Type B pancreatic cell (in vitro differentiated cells): Measurements from ENCODE around the gene PKIG. TPM values are rescaled to one million over a fixed set of nuclear protein-coding genes. Genes with fewer than 3 reads are reported as not detected.

Experiments used
- DNase-seq: peaks from one replicate; pipeline ENCODE4 v3.0.0; 2021; ENCODE audit warnings: mixed read lengths; ENCODE audit not compliant: unreplicated experiment; ENCODE audit errors: extremely low spot score
- H3K27ac Mint-ChIP-seq: 2 replicates; pipeline ENCODE4 v1.8.0; 2021; ENCODE audit warnings: mild to moderate bottlenecking, mixed read lengths
- H3K27me3 Mint-ChIP-seq: 2 replicates; pipeline ENCODE4 v1.8.0; 2021; ENCODE audit warnings: mixed read lengths
- H3K36me3 Mint-ChIP-seq: 2 replicates; pipeline ENCODE4 v1.8.0; 2021; ENCODE audit warnings: mixed read lengths
- H3K4me1 Mint-ChIP-seq: one replicate; pipeline ENCODE4 v1.8.0; 2021; ENCODE audit warnings: mixed read lengths; ENCODE audit not compliant: unreplicated experiment
- H3K4me3 Mint-ChIP-seq: 2 replicates; pipeline ENCODE4 v1.8.0; 2021; ENCODE audit warnings: mild to moderate bottlenecking, mixed read lengths
- H3K9me3 Mint-ChIP-seq: 2 replicates; pipeline ENCODE4 v1.8.0; 2021; ENCODE audit warnings: mixed read lengths
- CTCF ChIP-seq: fragments of 200-600 bp; sonication (generic); conservative IDR thresholded peaks from 2 replicates; pipeline ENCODE4 v1.5.0; 2021; ENCODE audit warnings: antibody characterized with exemption, mild to moderate bottlenecking
- total RNA-seq: library from RNA; stranded (reverse); gene quantifications from 2 replicates; pipeline ENCODE4 v1.2.1, GENCODE V29; 2021; ENCODE audit warnings: low replicate concordance

Gene PKIG
- total RNA-seq, 1 donor from 2014 or later: 24.3 TPM

- Mint-ChIP-seq H3K4me1 (peaks cover 43% of the 10 kb centered on the region), H3K27ac (no peak overlapping the region)
These were observed 2.9 kb upstream of the PKIG start for GRCh38 chr20:44579313-44580081.

GRCh38 chr20:44580581-44581268 lies 1.7 kb upstream of the PKIG start:
- Mint-ChIP-seq H3K27me3 (peaks cover 2% of the 10 kb centered on the region), H3K36me3 (no peaks in the 10 kb centered on the region), H3K4me1 (peaks cover 46% of the 10 kb centered on the region), H3K27ac (no peak overlapping the region), H3K4me3 (no peak overlapping the region), H3K9me3 (no peaks in the 10 kb centered on the region)
- no peak for DNase-seq
- no peak for TF ChIP-seq CTCF

More at GRCh38 chr20:44579313-44580081, 2.9 kb upstream of the PKIG start:
- H3K4me3 Mint-ChIP-seq: no peak overlapping the region
- no peaks in the 10 kb centered on the region for H3K9me3 Mint-ChIP-seq
- no peaks in the 10 kb centered on the region for H3K27me3 Mint-ChIP-seq
- TF ChIP-seq CTCF: no peak
- DNase-seq: no peak
- H3K36me3 Mint-ChIP-seq: no peaks in the 10 kb centered on the region

- Mint-ChIP-seq H3K36me3 (no peaks in the 10 kb centered on the region), H3K27me3 (peaks cover 3% of the 10 kb centered on the region), H3K4me3 (no peak overlapping the region), H3K9me3 (no peaks in the 10 kb centered on the region), H3K4me1 (peaks cover 41% of the 10 kb centered on the region), H3K27ac (no peak overlapping the region)
- no peak for TF ChIP-seq CTCF
- DNase-seq: no peak
These were observed 864 bp upstream of the PKIG start for GRCh38 chr20:44581515-44581914.

GRCh38 chr20:44583157-44583556 lies 778 bp downstream of the PKIG start:
- Mint-ChIP-seq H3K4me1 (peaks cover 41% of the 10 kb centered on the region), H3K4me3 (no peak overlapping the region), H3K27me3 (peaks cover 3% of the 10 kb centered on the region), H3K27ac (no peak overlapping the region), H3K9me3 (no peaks in the 10 kb centered on the region), H3K36me3 (no peaks in the 10 kb centered on the region)
- no peak for TF ChIP-seq CTCF
- DNase-seq: no peak

GRCh38 chr20:44584162-44584561 lies 1.8 kb downstream of the PKIG start:
- no peak overlapping the region for H3K27ac Mint-ChIP-seq
- no peaks in the 10 kb centered on the region for H3K9me3 Mint-ChIP-seq
- H3K36me3 Mint-ChIP-seq: no peaks in the 10 kb centered on the region
- no peak overlapping the region for H3K4me3 Mint-ChIP-seq
- DNase-seq: no peak
- H3K4me1 Mint-ChIP-seq: peaks cover 41% of the 10 kb centered on the region
- peaks cover 3% of the 10 kb centered on the region for H3K27me3 Mint-ChIP-seq
- no peak for TF ChIP-seq CTCF
